ENCODE data around the gene BBS9. TPM values are rescaled to one million over a fixed set of nuclear protein-coding genes. Genes with fewer than 3 reads are reported as not detected.

Gene BBS9
- polyA plus RNA-seq, 4 donors, result 2.0 to 8.8 (median 3.0) TPM

DNA sequence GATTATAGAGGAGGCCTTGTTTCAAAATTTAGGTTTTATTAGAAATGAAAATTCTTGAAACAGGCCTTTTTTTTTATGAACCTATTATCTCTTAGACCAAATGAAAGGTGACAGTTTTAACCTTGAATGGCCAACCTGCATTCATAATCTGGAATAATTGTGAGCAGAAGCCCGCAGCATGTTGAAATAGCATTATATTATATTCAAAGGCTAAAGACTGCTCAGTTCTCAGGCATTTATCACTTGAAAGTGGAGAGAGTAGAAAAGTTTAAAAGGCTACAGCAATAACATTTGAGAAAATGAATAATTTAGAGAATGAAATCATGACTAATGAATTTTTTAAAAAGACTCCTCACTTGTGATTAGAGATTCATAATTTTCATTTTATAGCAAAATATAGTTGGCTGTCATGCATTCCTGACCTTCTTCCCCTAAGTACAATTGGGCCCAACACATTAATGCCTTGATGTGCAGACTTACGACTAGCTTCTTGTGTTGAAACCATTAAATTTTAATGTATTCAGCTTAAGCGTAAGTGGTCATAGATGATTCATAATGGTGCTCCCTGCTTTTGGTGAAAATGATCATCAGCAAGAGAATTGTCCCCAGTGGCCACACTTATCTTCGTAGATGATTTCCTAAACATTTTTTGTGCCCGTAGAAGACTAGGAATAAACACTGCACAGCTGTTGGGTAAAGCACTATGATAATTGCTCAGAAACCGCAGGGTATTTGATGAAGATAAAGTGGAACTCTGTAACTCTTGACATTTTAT lies 429.4 kb downstream of the BBS9 start:
- no peak overlapping the region for H3K27ac ChIP-seq (ENCODE audit: low read depth in 1 of 3, low read length in 2 of 3)
- FAIRE-seq (no peak), DNase-seq (no peak)
- no peaks in the 10 kb centered on the region for H3K9me3 ChIP-seq (ENCODE audit: control insufficient read depth in 2 of 2, insufficient read depth in 1 of 2, low read depth in 1 of 2, low read length in 1 of 2)
- H3K4me1 ChIP-seq (ENCODE audit: control insufficient read depth in 3 of 3, insufficient read depth in 2 of 3, low read depth in 1 of 3, low read length in 2 of 3), result no peaks in the 10 kb centered on the region
- 85 to 94% (median 91%) methylated on average over 6 of the region's 6 CpGs for WGBS, 3 donors
- no peaks in the 10 kb centered on the region for H3K27me3 ChIP-seq (ENCODE audit: control insufficient read depth in 3 of 3, insufficient read depth in 3 of 3, low read length in 3 of 3)
- H3K36me3 ChIP-seq (ENCODE audit: control insufficient read depth in 3 of 3, insufficient read depth in 2 of 3, low read depth in 1 of 3, low read length in 3 of 3), result no peaks in the 10 kb centered on the region
- no peak overlapping the region for H3K4me3 ChIP-seq (ENCODE audit: low read depth in 1 of 3, low read length in 3 of 3)

GRCh38 chr7:33559324-33559710 lies 430.0 kb downstream of the BBS9 start:
- H3K4me1 ChIP-seq (ENCODE audit: control insufficient read depth in 3 of 3, insufficient read depth in 2 of 3, low read depth in 1 of 3, low read length in 2 of 3), result no peaks in the 10 kb centered on the region
- H3K27ac ChIP-seq (ENCODE audit: low read depth in 1 of 3, low read length in 2 of 3), result no peak overlapping the region
- H3K9me3 ChIP-seq (ENCODE audit: control insufficient read depth in 2 of 2, insufficient read depth in 1 of 2, low read depth in 1 of 2, low read length in 1 of 2), result no peaks in the 10 kb centered on the region
- no peaks in the 10 kb centered on the region for H3K36me3 ChIP-seq (ENCODE audit: control insufficient read depth in 3 of 3, insufficient read depth in 2 of 3, low read depth in 1 of 3, low read length in 3 of 3)
- no peak for FAIRE-seq
- DNase-seq, result no peak
- no peaks in the 10 kb centered on the region for H3K27me3 ChIP-seq (ENCODE audit: control insufficient read depth in 3 of 3, insufficient read depth in 3 of 3, low read length in 3 of 3)
- H3K4me3 ChIP-seq (ENCODE audit: low read depth in 1 of 3, low read length in 3 of 3), result no peak overlapping the region
- 76 to 78% (median 78%) methylated on average over 6 of the region's 6 CpGs for WGBS, 3 donors

- Histone ChIP-seq H3K9me3 (ENCODE audit: control insufficient read depth in 2 of 2, insufficient read depth in 1 of 2, low read depth in 1 of 2, low read length in 1 of 2) (no peaks in the 10 kb centered on the region), H3K36me3 (ENCODE audit: control insufficient read depth in 3 of 3, insufficient read depth in 2 of 3, low read depth in 1 of 3, low read length in 3 of 3) (no peaks in the 10 kb centered on the region), H3K27ac (ENCODE audit: low read depth in 1 of 3, low read length in 2 of 3) (no peak overlapping the region), H3K4me3 (ENCODE audit: low read depth in 1 of 3, low read length in 3 of 3) (no peak overlapping the region), H3K27me3 (ENCODE audit: control insufficient read depth in 3 of 3, insufficient read depth in 3 of 3, low read length in 3 of 3) (no peaks in the 10 kb centered on the region), H3K4me1 (ENCODE audit: control insufficient read depth in 3 of 3, insufficient read depth in 2 of 3, low read depth in 1 of 3, low read length in 2 of 3) (no peaks in the 10 kb centered on the region)
- FAIRE-seq, result no peak
- no peak for DNase-seq
Measured at GRCh38 chr7:33562996-33563395, 433.6 kb downstream of the BBS9 start.

DNA sequence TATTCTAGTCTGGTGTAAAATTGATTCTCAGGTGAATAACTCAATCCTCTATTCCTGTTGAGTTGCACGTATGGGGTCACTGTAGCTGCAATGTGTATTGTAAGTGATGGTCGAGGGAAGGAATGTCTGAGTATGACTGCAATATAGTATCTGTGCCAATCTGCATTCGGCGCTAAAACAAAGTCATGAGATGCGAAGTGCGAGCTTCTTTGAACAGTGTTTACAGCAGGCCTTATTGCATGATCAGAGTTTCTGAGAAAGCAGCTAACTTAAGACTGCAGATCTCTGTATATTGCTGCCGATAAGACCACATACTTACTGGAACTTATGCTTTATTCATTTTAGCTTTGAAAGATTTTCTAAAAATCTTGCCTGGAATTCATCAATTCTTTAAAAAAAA lies 434.3 kb downstream of the BBS9 start:
- no peaks in the 10 kb centered on the region for H3K36me3 ChIP-seq (ENCODE audit: control insufficient read depth in 3 of 3, insufficient read depth in 2 of 3, low read depth in 1 of 3, low read length in 3 of 3)
- H3K27me3 ChIP-seq (ENCODE audit: control insufficient read depth in 3 of 3, insufficient read depth in 3 of 3, low read length in 3 of 3), result no peaks in the 10 kb centered on the region
- no peak for DNase-seq
- WGBS, 3 donors, result 91 to 96% (median 92%) methylated on average over 7 of the region's 7 CpGs
- H3K27ac ChIP-seq (ENCODE audit: low read depth in 1 of 3, low read length in 2 of 3), result no peak overlapping the region
- no peaks in the 10 kb centered on the region for H3K4me1 ChIP-seq (ENCODE audit: control insufficient read depth in 3 of 3, insufficient read depth in 2 of 3, low read depth in 1 of 3, low read length in 2 of 3)
- no peaks in the 10 kb centered on the region for H3K9me3 ChIP-seq (ENCODE audit: control insufficient read depth in 2 of 2, insufficient read depth in 1 of 2, low read depth in 1 of 2, low read length in 1 of 2)
- no peak for FAIRE-seq
- H3K4me3 ChIP-seq (ENCODE audit: low read depth in 1 of 3, low read length in 3 of 3), result no peak overlapping the region

GRCh38 chr7:33578166-33578565 lies 448.8 kb downstream of the BBS9 start:
- Histone ChIP-seq H3K9me3 (ENCODE audit: control insufficient read depth in 2 of 2, insufficient read depth in 1 of 2, low read depth in 1 of 2, low read length in 1 of 2) (no peaks in the 10 kb centered on the region), H3K27me3 (ENCODE audit: control insufficient read depth in 3 of 3, insufficient read depth in 3 of 3, low read length in 3 of 3) (no peaks in the 10 kb centered on the region), H3K4me3 (ENCODE audit: low read depth in 1 of 3, low read length in 3 of 3) (no peak overlapping the region), H3K4me1 (ENCODE audit: control insufficient read depth in 3 of 3, insufficient read depth in 2 of 3, low read depth in 1 of 3, low read length in 2 of 3) (no peaks in the 10 kb centered on the region), H3K27ac (ENCODE audit: low read depth in 1 of 3, low read length in 2 of 3) (no peak overlapping the region), H3K36me3 (ENCODE audit: control insufficient read depth in 3 of 3, insufficient read depth in 2 of 3, low read depth in 1 of 3, low read length in 3 of 3) (no peaks in the 10 kb centered on the region)
- 94 to 100% (median 95%) methylated on average over 1 of the region's 1 CpG for WGBS, 3 donors
- FAIRE-seq (no peak), DNase-seq (no peak)

- no peak overlapping the region for H3K4me3 ChIP-seq (ENCODE audit: low read depth in 1 of 3, low read length in 3 of 3)
- no peaks in the 10 kb centered on the region for H3K4me1 ChIP-seq (ENCODE audit: control insufficient read depth in 3 of 3, insufficient read depth in 2 of 3, low read depth in 1 of 3, low read length in 2 of 3)
- FAIRE-seq (no peak), DNase-seq (no peak)
- no peak overlapping the region for H3K27ac ChIP-seq (ENCODE audit: low read depth in 1 of 3, low read length in 2 of 3)
- H3K27me3 ChIP-seq (ENCODE audit: control insufficient read depth in 3 of 3, insufficient read depth in 3 of 3, low read length in 3 of 3), result no peaks in the 10 kb centered on the region
- WGBS, 3 donors, result 90 to 95% (median 95%) methylated on average over 5 of the region's 5 CpGs
- no peaks in the 10 kb centered on the region for H3K9me3 ChIP-seq (ENCODE audit: control insufficient read depth in 2 of 2, insufficient read depth in 1 of 2, low read depth in 1 of 2, low read length in 1 of 2)
- H3K36me3 ChIP-seq (ENCODE audit: control insufficient read depth in 3 of 3, insufficient read depth in 2 of 3, low read depth in 1 of 3, low read length in 3 of 3), result no peaks in the 10 kb centered on the region
Measured at GRCh38 chr7:33578881-33579672, 449.7 kb downstream of the BBS9 start.

- DNase-seq, result no peak
- no peaks in the 10 kb centered on the region for H3K27me3 ChIP-seq (ENCODE audit: control insufficient read depth in 3 of 3, insufficient read depth in 3 of 3, low read length in 3 of 3)
- H3K4me3 ChIP-seq (ENCODE audit: low read depth in 1 of 3, low read length in 3 of 3), result no peak overlapping the region
- no peak for FAIRE-seq
- H3K9me3 ChIP-seq (ENCODE audit: control insufficient read depth in 2 of 2, insufficient read depth in 1 of 2, low read depth in 1 of 2, low read length in 1 of 2), result no peaks in the 10 kb centered on the region
- H3K4me1 ChIP-seq (ENCODE audit: control insufficient read depth in 3 of 3, insufficient read depth in 2 of 3, low read depth in 1 of 3, low read length in 2 of 3), result no peaks in the 10 kb centered on the region
- H3K36me3 ChIP-seq (ENCODE audit: control insufficient read depth in 3 of 3, insufficient read depth in 2 of 3, low read depth in 1 of 3, low read length in 3 of 3), result no peaks in the 10 kb centered on the region
- no peak overlapping the region for H3K27ac ChIP-seq (ENCODE audit: low read depth in 1 of 3, low read length in 2 of 3)
Measured at GRCh38 chr7:33579673-33579960, 450.3 kb downstream of the BBS9 start.

GRCh38 chr7:33581236-33581635 lies 451.9 kb downstream of the BBS9 start:
- no peak for FAIRE-seq
- WGBS, 3 donors, result 37 to 57% (median 38%) methylated on average over 3 of the region's 3 CpGs

DNA sequence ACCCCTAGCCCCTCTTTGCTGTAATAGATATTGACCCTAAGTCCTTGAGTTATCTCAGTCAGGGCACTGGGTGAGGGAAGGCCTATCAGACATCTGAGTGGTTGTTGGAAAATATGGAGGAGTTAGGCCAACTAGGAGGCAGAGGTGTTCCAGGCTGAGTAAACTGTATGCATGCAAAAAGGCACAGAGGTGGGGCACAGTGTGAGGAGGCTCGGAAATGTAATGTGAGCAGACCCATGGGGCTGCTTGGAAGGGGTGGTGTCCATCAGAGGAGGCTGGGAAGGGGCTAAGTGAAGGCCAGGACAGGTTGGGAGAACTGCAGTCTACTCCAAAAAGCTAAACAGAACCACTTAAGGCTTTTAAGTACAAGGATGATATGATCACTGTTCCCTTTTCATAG lies 452.7 kb downstream of the BBS9 start:
- H3K4me3 ChIP-seq (ENCODE audit: low read depth in 1 of 3, low read length in 3 of 3), result no peak overlapping the region
- no peaks in the 10 kb centered on the region for H3K9me3 ChIP-seq (ENCODE audit: control insufficient read depth in 2 of 2, insufficient read depth in 1 of 2, low read depth in 1 of 2, low read length in 1 of 2)
- H3K27ac ChIP-seq (ENCODE audit: low read depth in 1 of 3, low read length in 2 of 3), result no peak overlapping the region
- DNase-seq (no peak), FAIRE-seq (no peak)
- H3K27me3 ChIP-seq (ENCODE audit: control insufficient read depth in 3 of 3, insufficient read depth in 3 of 3, low read length in 3 of 3), result no peaks in the 10 kb centered on the region
- H3K4me1 ChIP-seq (ENCODE audit: control insufficient read depth in 3 of 3, insufficient read depth in 2 of 3, low read depth in 1 of 3, low read length in 2 of 3), result no peaks in the 10 kb centered on the region
- 73 to 87% (median 86%) methylated on average over 1 of the region's 1 CpG for WGBS, 3 donors
- no peaks in the 10 kb centered on the region for H3K36me3 ChIP-seq (ENCODE audit: control insufficient read depth in 3 of 3, insufficient read depth in 2 of 3, low read depth in 1 of 3, low read length in 3 of 3)

More at GRCh38 chr7:33581236-33581635, 451.9 kb downstream of the BBS9 start:
- Histone ChIP-seq H3K27ac (ENCODE audit: low read depth in 1 of 3, low read length in 2 of 3) (no peak overlapping the region), H3K36me3 (ENCODE audit: control insufficient read depth in 3 of 3, insufficient read depth in 2 of 3, low read depth in 1 of 3, low read length in 3 of 3) (no peaks in the 10 kb centered on the region), H3K4me1 (ENCODE audit: control insufficient read depth in 3 of 3, insufficient read depth in 2 of 3, low read depth in 1 of 3, low read length in 2 of 3) (no peaks in the 10 kb centered on the region), H3K27me3 (ENCODE audit: control insufficient read depth in 3 of 3, insufficient read depth in 3 of 3, low read length in 3 of 3) (no peaks in the 10 kb centered on the region), H3K9me3 (ENCODE audit: control insufficient read depth in 2 of 2, insufficient read depth in 1 of 2, low read depth in 1 of 2, low read length in 1 of 2) (no peaks in the 10 kb centered on the region), H3K4me3 (ENCODE audit: low read depth in 1 of 3, low read length in 3 of 3) (no peak overlapping the region)
- DNase-seq, result no peak

Data from small intestine (tissue), 7 donors.